ENCODE measurements around the gene C1orf198. TPM values are rescaled to one million over a fixed set of nuclear protein-coding genes. Genes with fewer than 3 reads are reported as not detected.

C1orf198 gene
- total RNA-seq, 4 donors from 2014 or later: 87.8 to 142 (median 124) TPM

DNA sequence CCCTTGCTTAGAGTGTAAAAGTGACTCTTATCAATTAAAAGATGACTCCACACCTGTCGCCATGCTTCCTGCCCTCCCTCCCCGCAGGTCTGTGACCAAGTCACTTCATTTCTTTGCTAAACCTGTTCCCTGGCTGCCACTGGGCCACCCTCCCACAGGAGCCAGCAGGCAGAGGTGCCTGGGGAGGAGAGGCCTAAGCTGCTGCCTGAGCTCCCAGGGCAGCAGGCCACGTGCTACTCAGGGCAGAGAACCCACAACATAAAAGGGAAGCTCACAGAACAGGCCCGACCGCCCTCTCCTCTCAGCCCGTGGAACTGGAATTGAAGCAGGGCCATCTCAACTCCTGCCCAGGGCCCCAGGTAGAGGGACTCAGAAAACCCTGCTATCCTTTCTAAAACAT lies 4.9 kb downstream of the C1orf198 start:
- 30 to 34% methylated on average over 6 of the region's 6 CpGs for WGBS, 2 donors
- DNase-seq: peak; percentile 83 to 84
- peaks cover 51 to 54% of the 10 kb centered on the region in 2 donors for H3K4me1 ChIP-seq
- intact Hi-C loops (cut with DNase I): no loop called here
- H3K36me3 ChIP-seq: no peaks in the 10 kb centered on the region
- H3K4me3 ChIP-seq (replicated peaks in 1 of 3): no peak overlapping the region
- no peaks in the 10 kb centered on the region for H3K9me3 ChIP-seq
- H3K27ac ChIP-seq: peak overlapping the region; percentile 29 to 52 (median 37)
- TF ChIP-seq CTCF (IDR thresholded peaks at IDR 0.05) (no peak), POLR2A (IDR thresholded peaks at IDR 0.05) (peak in 1 of 2 donors; percentile 58)
- H3K27me3 ChIP-seq: no peaks in the 10 kb centered on the region

- WGBS, 2 donors: 82 to 95% methylated on average over 4 of the region's 4 CpGs
- DNase-seq: no peak
- Histone ChIP-seq H3K36me3 (no peaks in the 10 kb centered on the region), H3K4me1 (peaks cover 49 to 65% of the 10 kb centered on the region in 2 donors), H3K4me3 (replicated peaks in 1 of 3) (no peak overlapping the region), H3K9me3 (no peaks in the 10 kb centered on the region), H3K27me3 (no peaks in the 10 kb centered on the region), H3K27ac (no peak overlapping the region)
- intact Hi-C loops (cut with DNase I): no loop called here
- TF ChIP-seq POLR2A (IDR thresholded peaks at IDR 0.05) (no peak), CTCF (IDR thresholded peaks at IDR 0.05) (no peak)
Measured at GRCh38 chr1:230861970-230862595, 6.2 kb downstream of the C1orf198 start.

DNA sequence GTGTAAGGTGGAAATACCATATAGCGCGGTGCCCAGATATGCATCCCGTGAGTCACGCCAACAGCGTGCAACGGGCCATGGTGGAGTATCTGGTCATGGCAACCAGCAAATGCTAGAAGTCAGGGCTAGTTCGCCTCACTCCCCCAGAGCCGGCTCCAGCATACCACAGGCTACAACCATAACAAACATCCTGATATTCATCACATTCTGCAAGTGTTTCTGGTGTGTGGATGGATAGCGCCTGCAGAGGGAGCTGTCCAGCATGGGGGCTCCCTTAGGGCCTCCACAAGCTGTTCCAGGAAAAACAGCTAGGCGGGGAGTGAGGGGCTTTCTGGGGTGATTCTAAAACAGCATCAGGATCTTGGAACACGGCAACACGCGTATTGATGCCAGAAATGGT lies 6.8 kb downstream of the C1orf198 start:
- Histone ChIP-seq H3K4me1 (peaks cover 43 to 68% of the 10 kb centered on the region in 2 donors), H3K27me3 (no peaks in the 10 kb centered on the region), H3K4me3 (replicated peaks in 1 of 3) (no peak overlapping the region), H3K36me3 (no peaks in the 10 kb centered on the region), H3K27ac (no peak overlapping the region), H3K9me3 (no peaks in the 10 kb centered on the region)
- no peak for DNase-seq
- intact Hi-C loops (cut with DNase I): no loop called here
- TF ChIP-seq CTCF (IDR thresholded peaks at IDR 0.05) (no peak), POLR2A (IDR thresholded peaks at IDR 0.05) (no peak)
- 97 to 98% methylated on average over 13 of the region's 13 CpGs for WGBS, 2 donors

- H3K27ac ChIP-seq: no peak overlapping the region
- no peak for TF ChIP-seq POLR2A (IDR thresholded peaks at IDR 0.05)
- no peak overlapping the region for H3K4me3 ChIP-seq (replicated peaks in 1 of 3)
- no peaks in the 10 kb centered on the region for H3K9me3 ChIP-seq
- H3K36me3 ChIP-seq: no peaks in the 10 kb centered on the region
- DNase-seq: no peak
- WGBS, 2 donors: 92% methylated on average over 9 of the region's 9 CpGs
- H3K4me1 ChIP-seq: peaks cover 36 to 61% of the 10 kb centered on the region in 2 donors
- H3K27me3 ChIP-seq: no peaks in the 10 kb centered on the region
- intact Hi-C loops (cut with DNase I): no loop called here
Measured at GRCh38 chr1:230860617-230861384, 7.5 kb downstream of the C1orf198 start.

- intact Hi-C loops (cut with DNase I): no loop called here
- no peak for DNase-seq
- Histone ChIP-seq H3K27me3 (no peaks in the 10 kb centered on the region), H3K4me1 (peaks cover 26 to 49% of the 10 kb centered on the region in 2 donors), H3K4me3 (replicated peaks in 1 of 3) (no peak overlapping the region), H3K27ac (no peak overlapping the region), H3K36me3 (peaks cover 0 to 6% of the 10 kb centered on the region in 2 donors), H3K9me3 (no peaks in the 10 kb centered on the region)
- no peak for TF ChIP-seq CTCF (IDR thresholded peaks at IDR 0.05)
- 81 to 88% methylated on average over 12 of the region's 12 CpGs for WGBS, 2 donors
Measured at GRCh38 chr1:230858918-230859729, 9.2 kb downstream of the C1orf198 start.

All from thyroid gland (tissue), 4 donors.